Fibroblast of mammary gland (primary cell): ENCODE results near the gene CA14.

ENCODE experiments used
- DNase-seq: peaks from one replicate; pipeline ENCODE4 v3.0.0-alpha.2; 2010; ENCODE audit warnings: low read depth
- H3K4me3 ChIP-seq: 2 replicates; pipeline ENCODE4 v1.5.1; 2011; ENCODE audit warnings: low read depth, mild to moderate bottlenecking, low read length, moderate library complexity; ENCODE audit not compliant: control insufficient read depth
- CTCF ChIP-seq: conservative IDR thresholded peaks from 2 replicates; pipeline ENCODE4 v1.5.1; 2011; ENCODE audit warnings: low read depth, low read length, inconsistent platforms; ENCODE audit not compliant: control insufficient read depth, insufficient read depth

Gene CA14

DNA sequence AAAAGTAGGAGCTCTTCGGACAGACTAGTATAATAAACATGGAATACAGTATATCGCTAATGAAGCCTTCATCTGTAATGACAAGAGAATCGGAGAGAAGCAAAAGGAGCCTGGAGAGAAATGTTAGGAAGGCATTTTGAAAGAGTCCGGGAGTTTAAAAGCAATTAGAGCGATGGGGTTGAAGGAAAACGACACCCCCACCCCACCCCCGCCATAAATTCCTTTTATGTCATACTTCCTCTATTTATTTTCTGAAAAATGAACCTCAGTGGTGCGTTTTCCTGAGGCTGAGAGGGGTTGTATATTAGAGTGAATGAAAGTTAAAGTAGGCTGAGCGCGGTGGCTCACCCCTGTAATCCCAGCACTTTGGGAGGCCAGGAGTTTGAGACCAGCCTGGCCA is 11.9 kb downstream of the CA14 start:
- TF ChIP-seq CTCF: no peak
- no peak for DNase-seq
- H3K4me3 ChIP-seq: peak overlapping the region; percentile 93

DNA sequence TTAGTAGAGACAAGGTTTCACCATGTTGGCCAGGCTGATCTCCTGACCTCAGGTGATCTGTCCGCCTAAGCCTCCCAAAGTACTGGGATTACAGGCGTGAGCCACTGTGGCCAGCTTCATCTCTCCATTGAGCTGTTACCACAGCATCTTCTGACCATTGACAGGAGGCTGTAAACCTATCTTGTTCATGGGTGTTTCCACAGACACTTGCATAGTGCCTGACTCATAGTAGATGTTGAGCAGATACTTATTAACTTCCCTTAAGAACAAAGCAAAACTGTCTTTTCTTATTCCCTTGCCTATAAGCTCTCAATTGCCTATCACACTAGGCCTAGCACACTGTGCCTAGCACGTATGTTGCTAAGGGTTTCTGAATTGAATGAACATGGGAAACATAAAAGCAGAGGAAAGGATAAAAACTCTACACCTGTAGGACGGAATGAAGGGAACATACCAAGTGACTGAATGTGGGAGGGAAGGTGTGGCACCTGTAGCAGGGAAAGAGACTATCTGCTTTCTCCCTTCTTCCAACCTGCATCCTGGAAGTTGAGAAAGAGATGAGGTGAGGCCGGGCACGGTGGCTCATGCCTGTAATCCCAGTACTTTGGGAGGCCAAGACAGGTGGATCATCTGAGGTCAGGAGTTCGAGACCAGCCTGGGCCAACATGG is 13.9 kb downstream of the CA14 start:
- TF ChIP-seq CTCF: no peak
- no peak for DNase-seq

DNA sequence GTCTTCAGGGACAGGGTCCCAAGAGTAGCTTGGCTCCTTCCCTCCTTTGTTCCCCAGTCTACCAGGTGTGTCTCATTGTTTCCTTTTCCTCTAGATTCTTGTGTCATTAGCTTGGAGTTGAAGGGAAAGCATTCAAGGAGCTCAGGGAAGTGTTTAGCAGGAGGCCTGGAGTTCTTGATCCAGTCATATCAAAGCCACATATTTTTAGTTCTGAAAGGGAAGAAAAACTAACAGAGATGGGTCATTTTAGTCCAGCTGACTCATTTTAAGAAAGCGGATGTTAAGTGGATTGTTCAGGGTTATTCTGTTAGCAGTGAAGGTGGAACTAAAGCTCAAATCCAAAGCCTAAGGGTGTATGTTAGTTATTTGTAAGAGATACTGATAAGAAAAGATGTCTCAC is 15.7 kb downstream of the CA14 start:
- TF ChIP-seq CTCF: no peak
- no peak overlapping the region for H3K4me3 ChIP-seq
- DNase-seq: peak; percentile 28

More for the DNA sequence above, 13.9 kb downstream of the CA14 start:
- H3K4me3 ChIP-seq: no peak overlapping the region

GRCh38 chr1:150280138-150280707 is 22.6 kb downstream of the CA14 start:
- no peak overlapping the region for H3K4me3 ChIP-seq
- TF ChIP-seq CTCF: no peak
- DNase-seq: no peak

DNA sequence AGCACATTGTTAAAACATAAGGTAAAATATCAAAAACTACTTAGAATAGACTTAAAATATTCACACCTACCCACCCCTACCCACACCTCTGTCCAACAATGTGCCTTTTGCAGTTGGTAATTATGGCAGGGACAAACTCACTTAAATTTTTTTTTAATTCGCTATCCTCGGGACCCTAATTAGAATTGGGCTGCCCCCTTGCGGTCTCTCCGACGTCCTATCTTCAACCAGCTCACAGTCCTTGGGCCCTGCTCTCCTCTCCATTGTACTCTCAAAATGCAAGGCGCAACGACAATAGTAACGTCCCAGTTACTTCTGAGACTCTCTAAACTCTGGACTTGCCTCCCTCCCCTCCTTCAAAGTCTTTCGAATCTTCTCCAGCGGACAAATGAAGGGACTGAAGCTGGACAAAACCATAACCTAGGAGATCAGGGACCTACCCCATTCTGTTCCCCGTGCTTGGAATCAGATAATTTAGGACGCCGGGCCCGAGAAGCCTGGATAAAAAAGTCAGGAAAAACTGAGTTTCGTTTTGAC is 23.7 kb downstream of the CA14 start:
- TF ChIP-seq CTCF: peak; percentile 69
- peak; percentile 71 for DNase-seq
- peak overlapping the region; percentile 54 for H3K4me3 ChIP-seq

DNA sequence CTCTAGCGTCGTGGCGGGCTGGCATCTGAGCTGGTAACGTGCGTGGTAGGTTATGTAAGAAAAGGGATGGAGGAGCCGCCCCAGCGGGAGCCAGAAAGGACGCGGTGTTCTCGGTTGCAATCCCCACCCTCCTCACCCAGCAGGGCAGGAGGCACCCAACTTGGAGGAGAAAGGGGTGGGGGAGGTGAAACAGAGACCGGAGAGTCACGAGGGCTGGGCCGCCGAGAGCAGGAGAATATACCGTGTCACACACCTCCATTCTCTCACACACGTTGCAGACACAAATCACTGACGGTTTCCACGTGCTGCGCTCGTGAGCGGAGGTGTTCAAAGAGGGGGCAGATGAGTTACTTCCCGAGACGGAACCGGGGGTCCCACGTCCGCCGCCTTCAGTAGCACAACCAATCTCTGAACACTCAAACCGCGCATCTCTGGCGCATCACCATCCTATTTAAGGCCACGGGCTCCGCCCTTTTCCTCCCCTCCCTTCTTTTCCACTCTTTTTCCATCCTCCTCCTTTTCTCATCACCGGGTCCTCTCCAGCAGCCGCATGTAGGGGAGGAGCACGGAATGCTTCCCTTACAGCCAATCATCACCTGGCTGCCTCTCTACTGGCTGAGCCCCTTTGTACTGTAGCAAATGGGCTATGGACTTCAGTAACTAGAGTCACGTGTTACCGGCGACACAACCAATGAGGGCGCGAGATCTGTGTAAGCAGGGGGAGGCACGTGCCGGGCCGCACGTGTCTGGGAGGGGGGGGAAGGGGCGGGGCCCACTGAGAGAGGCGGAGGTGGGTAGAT is 24.4 kb downstream of the CA14 start, which contains the start of gene CIART:
CIART (plus strand) TSS at position 797 of the 800 bp plus-strand sequence. CDS start 714 bp downstream, outside the sequence.
- peak within 1 kb of the TSS; percentile 54 for H3K4me3 ChIP-seq
- DNase-seq: peak; percentile 98
- TF ChIP-seq CTCF: no peak
